MM.1S (cell line): ENCODE measurements around the gene POU4F3.

ENCODE experiments used
- EZH2 ChIP-seq: fragments of 300-600 bp; sonication (generic); optimal IDR thresholded peaks from 2 replicates; pipeline ENCODE3; 2017; ENCODE audit warnings: low read depth, mild to moderate bottlenecking, antibody characterized with exemption, low read length, mixed read lengths
- EZH2phosphoT487 ChIP-seq: fragments of 300-600 bp; sonication (generic); IDR thresholded peaks from 2 replicates; pipeline ENCODE4 v1.6.1; 2018; ENCODE audit warnings: antibody characterized with exemption, low read length
- TF ChIP-seq, protein P1 (sequence below): fragments of 300-600 bp; sonication (generic); IDR thresholded peaks from 2 replicates; pipeline ENCODE4 v1.5.1; 2016; ENCODE audit warnings: antibody characterized with exemption, low read length, mixed read lengths

DNA sequence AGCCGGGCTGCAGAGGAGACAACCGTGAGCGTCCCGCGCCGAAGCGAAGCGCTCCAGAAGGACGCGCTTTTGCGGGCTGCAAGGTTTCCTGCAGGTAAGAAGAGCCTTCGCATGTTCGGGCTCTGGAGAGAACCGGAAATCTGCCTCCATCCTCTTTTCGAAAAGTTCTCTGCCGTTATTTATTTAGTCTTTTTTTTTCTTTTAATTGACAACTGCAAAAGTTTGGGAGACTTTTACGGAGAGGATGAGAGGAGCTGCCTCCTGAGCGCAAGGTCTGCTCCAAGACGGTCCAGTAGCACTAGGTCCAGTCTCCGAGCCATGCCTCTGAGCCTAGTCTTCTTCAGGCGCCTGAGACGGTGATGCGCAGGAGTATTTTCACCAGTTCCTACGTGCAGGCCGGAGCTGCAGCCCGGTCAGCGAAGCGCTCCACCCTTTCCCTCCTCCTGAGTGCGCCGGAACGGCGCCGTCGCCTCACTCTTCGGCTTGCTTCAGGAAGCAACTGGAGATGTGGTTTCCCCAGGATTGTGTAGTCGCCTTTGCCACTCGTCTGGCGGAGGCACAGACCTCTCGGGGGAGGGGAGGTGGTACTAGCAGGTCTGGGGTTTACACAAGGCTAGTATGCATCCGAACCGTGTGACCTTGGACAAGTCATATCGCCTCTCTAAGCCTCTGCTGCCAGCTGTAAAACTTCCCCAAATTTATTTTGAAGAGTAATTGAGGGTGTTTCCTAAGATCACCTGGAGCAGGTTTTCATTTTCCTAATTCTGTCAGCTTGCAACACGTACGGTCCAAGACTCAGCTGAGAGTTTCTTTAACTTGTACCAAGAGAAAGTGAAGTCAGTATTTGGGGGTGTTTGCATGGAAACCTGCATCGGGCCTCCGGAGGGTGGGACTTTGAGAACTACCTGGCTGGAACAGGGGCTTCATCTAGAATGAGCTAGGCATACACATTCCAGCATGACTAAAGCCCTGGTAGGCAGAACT, 4.5 kb downstream of the POU4F3 start:
- TF ChIP-seq, protein P1, sequence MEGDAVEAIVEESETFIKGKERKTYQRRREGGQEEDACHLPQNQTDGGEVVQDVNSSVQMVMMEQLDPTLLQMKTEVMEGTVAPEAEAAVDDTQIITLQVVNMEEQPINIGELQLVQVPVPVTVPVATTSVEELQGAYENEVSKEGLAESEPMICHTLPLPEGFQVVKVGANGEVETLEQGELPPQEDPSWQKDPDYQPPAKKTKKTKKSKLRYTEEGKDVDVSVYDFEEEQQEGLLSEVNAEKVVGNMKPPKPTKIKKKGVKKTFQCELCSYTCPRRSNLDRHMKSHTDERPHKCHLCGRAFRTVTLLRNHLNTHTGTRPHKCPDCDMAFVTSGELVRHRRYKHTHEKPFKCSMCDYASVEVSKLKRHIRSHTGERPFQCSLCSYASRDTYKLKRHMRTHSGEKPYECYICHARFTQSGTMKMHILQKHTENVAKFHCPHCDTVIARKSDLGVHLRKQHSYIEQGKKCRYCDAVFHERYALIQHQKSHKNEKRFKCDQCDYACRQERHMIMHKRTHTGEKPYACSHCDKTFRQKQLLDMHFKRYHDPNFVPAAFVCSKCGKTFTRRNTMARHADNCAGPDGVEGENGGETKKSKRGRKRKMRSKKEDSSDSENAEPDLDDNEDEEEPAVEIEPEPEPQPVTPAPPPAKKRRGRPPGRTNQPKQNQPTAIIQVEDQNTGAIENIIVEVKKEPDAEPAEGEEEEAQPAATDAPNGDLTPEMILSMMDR, result no peak
- no peak for TF ChIP-seq EZH2
- TF ChIP-seq EZH2phosphoT487, result no peak
